HCT116 (cell line): Measurements from ENCODE around the gene IFITM10. TPM values are rescaled to one million over a fixed set of nuclear protein-coding genes. Genes with fewer than 3 reads are reported as not detected.

Source experiments
- ATAC-seq: fragments of 200-7000 bp; cut with Tn5 transposase; 2 replicates; pipeline ENCODE4 v1.9.1; 2020; ENCODE audit warnings: mild to moderate bottlenecking, moderate library complexity
- BruUV-seq: library from RNA; stranded (reverse); fragments of 400-500 nt; replicated peaks from 2 replicates; lab custom pipeline; 2021; lab: Mats Ljungman, UMichigan
- CTCF ChIA-PET: fragments of 300-600 bp; sonication (Branson Sonifier 250); formaldehyde crosslinking; loops from one replicate; lab custom pipeline; 2021; ENCODE audit warnings: antibody characterized with exemption; lab: Charles Lee
- POLR2A ChIA-PET: fragments of 300-600, 350-600 bp; sonication (Branson Sonifier 250); formaldehyde crosslinking; loops from one replicate; lab custom pipeline; 2021; ENCODE audit warnings: antibody characterized with exemption; lab: Charles Lee
- RAD21 ChIA-PET, 2 experiments: fragments of 300-600 bp; sonication (Branson Sonifier 250); formaldehyde crosslinking; loops; one replicate each; lab custom pipeline; 2023; ENCODE audit warnings: low total read pairs in 2 of 2; ENCODE audit not compliant: uncharacterized antibody in 2 of 2, unreplicated experiment in 2 of 2, low non-redundant PET in 1 of 2; lab: Charles Lee
- DNase-seq: peaks from one replicate; pipeline ENCODE4 v3.0.0-alpha.2; 2010; ENCODE audit warnings: low read depth, low spot score
- H2AFZ ChIP-seq: fragments of 200-600 bp; shearing (Covaris generic), sonication (generic); 2 replicates; pipeline ENCODE4 v1.6.1; 2017; ENCODE audit warnings: low read depth, mixed run types, mixed read lengths, antibody characterized with exemption, low read length; ENCODE audit not compliant: poor library complexity, severe bottlenecking
- H3K27ac ChIP-seq: 2 replicates; pipeline ENCODE4 v1.5.1; 2012; ENCODE audit warnings: low read depth, low read length
- H3K27me3 ChIP-seq: fragments of 200-600 bp; sonication (generic); 2 replicates; pipeline ENCODE4 v1.6.1; 2016; ENCODE audit warnings: mixed run types, low read length, mixed read lengths; ENCODE audit not compliant: insufficient read depth
- H3K36me3 ChIP-seq, 2 experiments: fragments of 200-500 bp in 1 of 2; fragments of 200-600 bp in 1 of 2; sonication (Bioruptor generic) in 1 of 2; sonication (generic) in 1 of 2; 2 replicates each; pipeline versions ENCODE4 v1.5.1 to v1.6.1; 2014 to 2016; ENCODE audit warnings: low read length in 2 of 2, inconsistent platforms in 1 of 2, mixed read lengths in 1 of 2, mixed run types in 1 of 2; ENCODE audit not compliant: insufficient read depth in 2 of 2, control insufficient read depth in 1 of 2
- H3K4me1 ChIP-seq, 2 experiments: fragments of 200-600 bp in 1 of 2; sonication (generic) in 1 of 2; 2 replicates each; pipeline versions ENCODE4 v1.5.1 to v1.6.1; 2012 to 2017; ENCODE audit warnings: low read length in 2 of 2, inconsistent platforms in 1 of 2, mild to moderate bottlenecking in 1 of 2, mixed read lengths in 1 of 2, mixed run types in 1 of 2, moderate library complexity in 1 of 2; ENCODE audit not compliant: insufficient read depth in 2 of 2, control insufficient read depth in 1 of 2
- H3K4me2 ChIP-seq: fragments of 200-600 bp; sonication (generic); 2 replicates; pipeline ENCODE4 v1.6.1; 2017; ENCODE audit warnings: mixed run types, low read length, mixed read lengths
- H3K4me3 ChIP-seq, 2 experiments: fragments of 200-600 bp in 1 of 2; sonication (generic) in 1 of 2; replicated peaks in 1 of 2; 2 replicates each; pipeline ENCODE4 v1.5.1; 2011 to 2016; ENCODE audit warnings: low read length in 2 of 2, control low read depth in 1 of 2, low read depth in 1 of 2, mild to moderate bottlenecking in 1 of 2, mixed read lengths in 1 of 2, mixed run types in 1 of 2
- H3K79me2 ChIP-seq: fragments of 200-600 bp; sonication (generic); 2 replicates; pipeline ENCODE4 v1.6.1; 2017; ENCODE audit warnings: mild to moderate bottlenecking, mixed run types, low read length, moderate library complexity, mixed read lengths; ENCODE audit not compliant: insufficient read depth
- H3K9ac ChIP-seq: fragments of 200-600 bp; sonication (generic); 2 replicates; pipeline ENCODE4 v1.6.1; 2016; ENCODE audit warnings: low read length, mixed read lengths
- H3K9me2 ChIP-seq: fragments of 200-600 bp; sonication (generic), shearing (Covaris generic); 2 replicates; pipeline ENCODE4 v1.6.1; 2017; ENCODE audit warnings: mixed run types, mild to moderate bottlenecking, moderate library complexity; ENCODE audit not compliant: insufficient read depth
- H3K9me3 ChIP-seq, 2 experiments: fragments of 200-500 bp in 1 of 2; fragments of 200-600 bp in 1 of 2; sonication (Bioruptor generic) in 1 of 2; sonication (generic) in 1 of 2; 2 replicates each; pipeline ENCODE4 v1.6.1; 2014 to 2017; ENCODE audit warnings: low read length in 2 of 2, mixed read lengths in 2 of 2, inconsistent platforms in 1 of 2, low read depth in 1 of 2, mild to moderate bottlenecking in 1 of 2, mixed run types in 1 of 2, moderate library complexity in 1 of 2; ENCODE audit not compliant: control insufficient read depth in 1 of 2, insufficient read depth in 1 of 2
- H4K20me1 ChIP-seq: fragments of 200-600 bp; sonication (generic), shearing (Covaris generic); 2 replicates; pipeline ENCODE4 v1.6.1; 2017; ENCODE audit warnings: mixed run types, mild to moderate bottlenecking, moderate library complexity; ENCODE audit not compliant: insufficient read depth
- CBX3 ChIP-seq: IDR thresholded peaks from 2 replicates; pipeline ENCODE4 v1.6.1; 2012; ENCODE audit warnings: low read depth
- CTCF ChIP-seq, 3 experiments: fragments of 200-600 bp in 1 of 3; sonication (generic) in 1 of 3; IDR thresholded peaks in 2 of 3; conservative IDR thresholded peaks in 1 of 3; 2 replicates each; pipeline ENCODE4 v1.5.1; 2012 to 2017; ENCODE audit warnings: low read depth in 2 of 3, low read length in 2 of 3, antibody characterized with exemption in 1 of 3, borderline replicate concordance in 1 of 3, control low read depth in 1 of 3, mild to moderate bottlenecking in 1 of 3, mixed read lengths in 1 of 3, mixed run types in 1 of 3, moderate library complexity in 1 of 3; ENCODE audit not compliant: insufficient read depth in 1 of 3
- EGR1 ChIP-seq: IDR thresholded peaks from 2 replicates; pipeline ENCODE4 v1.6.1; 2012; ENCODE audit warnings: low read depth
- EZH2 ChIP-seq: fragments of 200-600 bp; sonication (generic); IDR thresholded peaks from 2 replicates; pipeline ENCODE4 v1.6.1; 2017; ENCODE audit warnings: antibody characterized with exemption, mixed run types
- EZH2phosphoT487 ChIP-seq: fragments of 200-600 bp; IDR thresholded peaks from 2 replicates; pipeline ENCODE4 v1.6.1; 2018; ENCODE audit warnings: antibody characterized with exemption, borderline replicate concordance
- JUND ChIP-seq: IDR thresholded peaks from 2 replicates; pipeline ENCODE4 v1.6.1; 2012
- POLR2A ChIP-seq: IDR thresholded peaks from 2 replicates; pipeline ENCODE4 v1.7.0; 2011; ENCODE audit warnings: borderline replicate concordance; ENCODE audit not compliant: insufficient read depth, insufficient read length; ENCODE audit errors: extremely low read depth
- POLR2AphosphoS5 ChIP-seq: IDR thresholded peaks from 2 replicates; pipeline ENCODE4 v1.6.1; 2011; ENCODE audit warnings: mild to moderate bottlenecking, low read depth, low read length, moderate library complexity
- RAD21 ChIP-seq: IDR thresholded peaks from 2 replicates; pipeline ENCODE4 v1.6.1; 2012; ENCODE audit warnings: low read depth, mild to moderate bottlenecking
- REST ChIP-seq: IDR thresholded peaks from 2 replicates; pipeline ENCODE4 v1.6.1; 2012; ENCODE audit warnings: low read depth
- YY1 ChIP-seq: IDR thresholded peaks from 2 replicates; pipeline ENCODE4 v1.6.1; 2011; ENCODE audit warnings: low read length, low read depth, moderate library complexity, mild to moderate bottlenecking; ENCODE audit not compliant: insufficient replicate concordance; ENCODE audit errors: extremely low read depth
- ZFX ChIP-seq: fragments of 450-650 bp; IDR thresholded peaks from 2 replicates; pipeline ENCODE4 v1.6.1; 2017
- intact Hi-C: fragments of 100-400 bp; cut with micrococcal nuclease; formaldehyde crosslinking; loops from 2 replicates; pipeline ENCODE4 v1.10.0; 2022
- total RNA-seq: library from RNA; stranded (reverse); gene quantifications from one replicate; pipeline ENCODE4 v1.2.1, GENCODE V29; 2021; ENCODE audit not compliant: unreplicated experiment

IFITM10 gene
- total RNA-seq, 1 experiment from 2014 or later = 1.9 TPM

DNA sequence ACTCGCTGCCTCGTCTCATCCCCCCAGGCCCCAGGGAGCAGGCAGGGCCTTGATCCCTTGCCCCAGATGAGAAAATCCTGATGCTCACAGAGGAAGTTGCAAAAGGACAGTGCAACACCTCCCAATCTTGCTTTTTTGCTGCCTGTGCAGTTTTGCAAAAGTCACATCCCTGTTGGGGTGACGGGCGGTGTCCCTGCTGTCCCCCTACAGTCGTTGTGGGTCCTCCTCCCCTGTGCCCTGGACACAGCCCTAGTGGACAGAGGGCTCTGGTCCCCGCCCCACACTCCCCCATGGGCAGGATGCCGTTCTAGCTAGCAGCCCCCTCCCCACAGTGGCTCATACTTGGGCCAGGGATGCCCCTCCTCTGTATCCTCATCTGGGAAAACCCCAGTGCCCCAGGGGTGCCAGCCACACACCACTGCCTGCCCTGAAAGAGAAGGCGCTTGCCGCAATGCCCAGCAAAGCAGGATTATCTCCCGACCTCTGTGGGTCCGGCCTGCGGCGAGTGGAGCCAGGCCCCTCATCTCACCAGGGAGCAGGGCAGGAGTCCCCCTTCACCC, 31.7 kb upstream of the IFITM10 start:
- H2AFZ ChIP-seq = no peak overlapping the region
- TF ChIP-seq YY1 (no peak), CTCF (IDR thresholded peaks at IDR 0.05 in 2 of 3, conservative IDR thresholded peaks at IDR 0.05 in 1 of 3; ENCODE audit: borderline replicate concordance in 1 of 3, insufficient read depth in 1 of 3, low read depth in 2 of 3, low read length in 2 of 3) (no peak), EGR1 (no peak), EZH2phosphoT487 (no peak), JUND (no peak), RAD21 (no peak), POLR2A (no peak), EZH2 (no peak), ZFX (no peak)
- no peak overlapping the region for H3K27ac ChIP-seq
- RAD21 ChIA-PET = no interaction called here
- H3K4me1 ChIP-seq = peaks cover 3 to 15% of the 10 kb centered on the region in 2 experiments; a peak in 3 of 4 replicates
- BruUV-seq = no TSS peak
- DNase-seq = no peak
- no peaks in the 10 kb centered on the region for H3K9me2 ChIP-seq
- no peaks in the 10 kb centered on the region for H3K9me3 ChIP-seq
- no peak for ATAC-seq
- H3K27me3 ChIP-seq = no peaks in the 10 kb centered on the region
- H3K4me3 ChIP-seq = no peak overlapping the region
- no peak overlapping the region for H3K9ac ChIP-seq
- no peaks in the 10 kb centered on the region for H3K36me3 ChIP-seq
- POLR2A ChIA-PET = no interaction called here
- no peaks in the 10 kb centered on the region for H3K79me2 ChIP-seq
- CTCF ChIA-PET = no interaction called here
- no peak overlapping the region for H3K4me2 ChIP-seq
- intact Hi-C loops = no loop called here
- no peaks in the 10 kb centered on the region for H4K20me1 ChIP-seq

DNA sequence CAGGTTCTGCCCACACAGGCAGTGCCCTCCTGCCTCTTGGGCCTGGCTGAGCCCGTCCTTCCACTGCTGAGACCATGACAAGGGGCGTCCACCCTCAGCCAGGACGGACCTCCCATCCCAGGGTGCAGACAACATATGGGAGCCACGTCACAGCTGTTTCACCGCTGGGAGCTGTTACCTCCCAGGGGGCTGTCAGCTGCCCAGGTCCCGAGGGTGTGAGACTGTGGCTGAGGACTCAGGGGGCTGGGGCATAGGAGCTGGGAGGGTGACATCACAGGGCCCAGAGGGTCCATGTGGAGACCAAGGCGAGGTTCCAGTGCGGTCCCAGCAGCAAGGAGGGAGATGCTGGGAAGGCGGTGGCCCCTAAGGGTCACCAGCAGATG, 31.2 kb upstream of the IFITM10 start:
- Histone ChIP-seq H3K27me3 (no peaks in the 10 kb centered on the region), H3K79me2 (no peaks in the 10 kb centered on the region), H2AFZ (no peak overlapping the region), H3K9me3 (no peaks in the 10 kb centered on the region), H3K4me3 (no peak overlapping the region), H3K4me1 (peaks cover 3 to 15% of the 10 kb centered on the region in 2 experiments; a peak in 3 of 4 replicates), H3K27ac (no peak overlapping the region), H3K36me3 (no peaks in the 10 kb centered on the region), H3K9ac (no peak overlapping the region), H3K9me2 (no peaks in the 10 kb centered on the region), H4K20me1 (no peaks in the 10 kb centered on the region), H3K4me2 (no peak overlapping the region)
- ChIA-PET CTCF (no interaction called here), POLR2A (no interaction called here), RAD21 (no interaction called here)
- intact Hi-C loops = no loop called here
- DNase-seq (no peak), ATAC-seq (no peak)
- no TSS peak for BruUV-seq
- TF ChIP-seq EGR1 = no peak
- TF ChIP-seq REST = no peak
- TF ChIP-seq YY1 = no peak
- TF ChIP-seq ZFX = no peak
- no peak for TF ChIP-seq JUND
- no peak for TF ChIP-seq CTCF (IDR thresholded peaks at IDR 0.05 in 2 of 3, conservative IDR thresholded peaks at IDR 0.05 in 1 of 3; ENCODE audit: borderline replicate concordance in 1 of 3, insufficient read depth in 1 of 3, low read depth in 2 of 3, low read length in 2 of 3)
- no peak for TF ChIP-seq CBX3
- no peak for TF ChIP-seq POLR2AphosphoS5
